Lung microvascular endothelial cell (primary cell): ENCODE data around the gene ZBTB8OS. TPM values are rescaled to one million over a fixed set of nuclear protein-coding genes. Genes with fewer than 3 reads are reported as not detected.

Experiments
- DNase-seq, 2 donors: peaks; one replicate each; pipeline versions ENCODE4 v3.0.0 to v3.0.0-alpha.2; 2010; ENCODE audit warnings: low read depth in 2 of 2
- total RNA-seq: library from RNA; depleted of rRNA; stranded (reverse); fragments of >200 nt; gene quantifications from 2 replicates; pipeline ENCODE4 v1.2.1, GENCODE V29; 2014

ZBTB8OS gene
- total RNA-seq, 1 donor from 2014 or later = 25.8 TPM

DNA sequence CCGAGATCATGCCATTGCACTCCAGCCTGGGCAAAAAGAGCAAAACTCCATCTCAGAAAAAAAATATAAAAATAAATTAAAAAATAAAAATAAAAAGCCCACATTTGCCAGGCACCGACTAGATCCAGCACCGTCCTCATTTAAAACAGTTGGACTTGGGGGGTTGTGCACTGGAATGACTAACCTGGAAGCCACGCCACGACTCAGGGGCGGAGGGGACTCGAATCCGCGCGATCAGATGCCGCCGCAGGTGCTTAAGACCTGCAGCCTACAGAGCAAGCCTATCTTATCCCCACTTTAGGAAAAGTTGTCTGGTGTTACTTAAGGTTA lies 38.5 kb downstream of the ZBTB8OS start:
- no peak for DNase-seq

DNA sequence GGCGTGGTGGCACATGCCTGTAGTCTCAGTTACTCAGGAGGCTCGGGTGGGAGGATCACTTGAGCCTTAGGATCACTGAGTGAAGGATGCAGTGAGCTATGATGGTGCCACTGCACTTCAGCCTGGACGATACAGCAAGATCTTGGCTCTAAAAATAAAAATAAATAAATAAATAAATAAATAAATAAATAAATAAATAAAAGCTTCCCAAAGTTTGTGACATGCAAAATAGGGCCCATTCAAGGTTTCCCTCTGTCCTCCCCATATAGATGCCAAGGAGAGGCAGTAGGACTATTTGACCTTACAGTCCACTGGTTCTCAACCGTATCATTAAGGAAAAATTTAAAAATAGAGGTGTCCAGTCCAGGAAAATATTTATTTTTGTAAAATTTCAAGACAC lies 41.2 kb downstream of the ZBTB8OS start:
- no peak for DNase-seq

DNA sequence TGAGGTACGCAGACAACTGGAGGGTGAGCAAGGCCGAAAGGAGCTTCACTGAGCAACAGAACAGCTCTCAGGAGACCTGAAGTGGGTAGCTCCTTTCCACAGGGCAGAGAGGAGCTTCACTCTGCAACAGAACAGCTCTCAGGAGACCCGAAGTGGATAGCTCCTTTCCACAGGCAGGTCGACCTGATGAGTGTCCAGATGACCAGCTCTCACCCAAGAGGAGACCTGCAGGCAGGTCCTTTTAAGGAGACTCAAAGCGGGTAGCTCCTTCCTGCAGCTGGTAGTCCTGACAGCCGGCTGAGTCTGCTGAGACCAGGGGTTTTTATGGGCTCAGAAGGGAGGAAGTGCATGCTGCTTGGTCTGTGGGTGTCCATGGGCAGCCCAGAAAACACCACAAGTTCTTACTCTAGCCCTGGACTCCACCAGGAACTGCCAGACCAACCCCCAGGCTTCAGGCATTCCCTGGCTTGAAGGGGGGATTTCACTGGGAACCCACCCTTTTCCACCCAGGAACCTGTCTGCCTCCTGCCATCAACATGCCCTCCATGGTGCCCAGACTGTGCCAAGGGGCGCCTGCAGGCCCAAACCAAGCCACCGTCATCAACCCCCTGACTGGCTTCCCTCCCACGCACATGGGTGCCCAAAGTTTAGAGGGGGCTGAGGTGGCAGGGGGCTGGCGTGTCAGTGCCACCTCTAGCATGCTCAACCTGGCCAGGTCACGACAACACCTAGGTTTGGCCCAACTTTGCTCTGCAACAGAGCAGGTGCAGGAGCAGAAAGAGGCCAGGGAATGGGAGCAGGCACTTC lies 43.6 kb downstream of the ZBTB8OS start:
- no peak for DNase-seq

DNA sequence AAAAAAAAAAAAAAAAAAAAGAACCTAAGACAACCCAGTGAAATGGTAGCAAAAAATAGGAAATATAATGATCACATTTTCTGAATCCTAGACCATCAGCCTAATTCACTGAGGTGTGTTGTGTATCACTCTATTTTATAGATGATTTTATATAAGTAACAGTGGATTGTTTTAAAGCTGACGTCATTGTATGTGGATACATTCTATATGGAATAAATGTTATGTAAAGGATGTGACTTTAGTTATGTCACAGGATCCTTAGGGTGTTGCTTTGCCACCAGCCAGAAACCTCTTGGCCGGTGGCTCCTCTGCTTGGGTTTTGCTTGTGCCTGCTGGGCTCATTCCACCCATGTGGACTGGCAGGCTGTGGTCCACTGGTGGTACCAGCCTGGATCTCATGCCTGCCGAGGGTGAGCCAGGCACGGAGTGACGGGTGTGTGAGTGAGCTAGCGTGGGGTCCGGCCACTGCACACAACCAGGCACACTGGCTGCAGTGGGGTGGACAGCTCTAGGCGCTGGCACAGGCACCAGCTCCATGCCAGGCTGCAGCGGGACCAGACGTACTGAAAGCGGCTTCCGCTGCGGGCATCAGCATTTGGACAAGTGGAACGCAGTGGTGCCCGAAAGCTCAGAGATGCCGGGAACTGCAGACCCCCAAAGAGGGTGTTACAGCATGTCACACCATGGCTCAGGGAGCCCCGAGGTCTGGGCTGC lies 44.5 kb downstream of the ZBTB8OS start:
- no peak for DNase-seq

DNA sequence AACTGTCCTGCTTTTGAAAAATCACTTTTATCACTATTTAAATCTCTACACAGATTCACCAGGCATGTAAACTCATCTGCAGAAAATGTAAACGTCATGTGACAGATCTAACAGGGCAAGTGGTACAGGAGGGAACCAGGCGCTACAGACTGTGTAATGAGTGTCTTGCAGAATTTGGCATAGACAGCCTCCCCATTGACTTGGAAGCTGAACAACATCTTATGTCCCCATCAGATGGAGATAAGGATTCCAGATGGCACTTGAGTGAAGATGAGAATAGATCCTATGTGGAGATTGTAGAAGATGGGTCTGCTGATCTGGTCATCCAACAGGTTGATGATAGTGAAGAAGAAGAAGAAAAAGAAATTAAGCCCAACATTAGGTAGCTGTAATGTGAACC lies 50.3 kb downstream of the ZBTB8OS start:
- no peak for DNase-seq

DNA sequence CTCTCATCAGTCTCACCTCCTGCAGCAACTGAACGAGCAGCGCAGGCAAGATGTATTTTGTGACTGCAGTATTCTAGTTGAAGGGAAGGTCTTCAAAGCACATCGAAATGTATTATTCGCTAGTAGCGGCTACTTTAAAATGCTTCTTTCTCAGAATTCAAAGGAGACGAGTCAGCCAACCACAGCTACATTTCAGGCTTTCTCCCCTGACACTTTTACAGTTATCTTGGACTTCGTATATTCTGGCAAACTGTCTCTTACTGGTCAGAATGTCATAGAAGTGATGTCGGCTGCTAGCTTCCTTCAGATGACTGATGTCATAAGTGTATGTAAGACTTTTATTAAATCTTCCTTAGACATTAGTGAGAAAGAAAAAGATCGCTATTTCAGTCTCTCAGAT lies 57.4 kb downstream of the ZBTB8OS start:
- DNase-seq = no peak

DNA sequence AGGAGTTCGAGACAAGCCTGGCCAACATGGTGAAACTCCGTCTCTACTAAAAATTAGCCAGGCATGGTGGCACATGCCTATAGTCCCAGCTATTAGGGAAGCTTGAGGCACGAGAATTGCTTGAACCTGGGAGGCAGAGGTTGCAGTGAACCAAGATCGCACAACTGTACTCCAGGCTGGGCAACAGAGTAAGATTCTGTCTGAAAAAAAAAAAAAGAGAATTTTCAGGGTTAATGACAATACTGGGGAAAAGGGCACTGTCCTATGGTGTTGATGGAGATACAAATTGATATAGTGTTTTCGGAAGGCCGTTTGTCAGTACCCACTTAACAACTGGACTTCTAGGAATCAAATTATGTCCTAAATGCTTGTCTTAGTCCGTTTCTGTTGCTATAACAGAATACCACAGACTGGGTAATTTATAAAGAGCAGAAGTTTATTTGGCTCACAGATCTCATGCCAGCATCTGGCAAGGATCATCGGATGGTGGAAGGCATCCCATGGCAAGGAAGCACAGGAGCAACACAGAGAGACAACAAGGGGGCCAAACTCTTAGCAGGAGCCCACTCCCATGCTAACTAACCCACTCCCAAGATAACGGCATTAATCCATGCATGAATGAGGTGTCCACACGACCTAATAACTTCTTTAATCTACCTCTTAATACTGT lies 69.9 kb downstream of the ZBTB8OS start:
- no peak for DNase-seq

Other genes with a start within 250 kb of the ZBTB8OS start
- under 0.01 TPM in 2 replicates for gene ZBTB8B, start 185.5 kb downstream of the ZBTB8OS start, total RNA-seq
- 5.7 and 8.9 TPM in 2 replicates for gene ZBTB8A, start 111.1 kb downstream of the ZBTB8OS start, total RNA-seq
- 78.7 and 86.3 TPM in 2 replicates for gene RBBP4, start 658 bp upstream of the ZBTB8OS start, total RNA-seq
- gene SYNC, start 52.2 kb upstream of the ZBTB8OS start, total RNA-seq = 11.3 and 13.9 TPM in 2 replicates
- 58.8 and 94.8 TPM in 2 replicates for gene YARS1, start 166.8 kb upstream of the ZBTB8OS start, total RNA-seq
- gene S100PBP, start 167.1 kb upstream of the ZBTB8OS start, total RNA-seq = 10.2 and 13.5 TPM in 2 replicates
- 0.20 and 0.44 TPM in 2 replicates for gene FNDC5, start 220.4 kb upstream of the ZBTB8OS start, total RNA-seq
- not detected in 2 replicates for gene HPCA, start 235.9 kb upstream of the ZBTB8OS start, total RNA-seq